GM18505 (cell line): Measurements from ENCODE around the gene CAMK2G.
"Not testable (repeated sequence)": the region's sequence is repeated elsewhere in the genome, so short reads cannot be mapped to it uniquely, and the experiment has no call there.

Experiments used
- ATAC-seq: cut with Tn5 transposase; IDR thresholded peaks from one replicate; pipeline ENCODE4 v1.9.1; 2021; ENCODE audit not compliant: unreplicated experiment
- POLR2A ChIP-seq: IDR thresholded peaks from 4 replicates; pipeline ENCODE4 v1.6.1; 2011; ENCODE audit warnings: borderline replicate concordance; ENCODE audit not compliant: insufficient read depth, insufficient read length; ENCODE audit errors: extremely low read depth

CAMK2G gene

DNA sequence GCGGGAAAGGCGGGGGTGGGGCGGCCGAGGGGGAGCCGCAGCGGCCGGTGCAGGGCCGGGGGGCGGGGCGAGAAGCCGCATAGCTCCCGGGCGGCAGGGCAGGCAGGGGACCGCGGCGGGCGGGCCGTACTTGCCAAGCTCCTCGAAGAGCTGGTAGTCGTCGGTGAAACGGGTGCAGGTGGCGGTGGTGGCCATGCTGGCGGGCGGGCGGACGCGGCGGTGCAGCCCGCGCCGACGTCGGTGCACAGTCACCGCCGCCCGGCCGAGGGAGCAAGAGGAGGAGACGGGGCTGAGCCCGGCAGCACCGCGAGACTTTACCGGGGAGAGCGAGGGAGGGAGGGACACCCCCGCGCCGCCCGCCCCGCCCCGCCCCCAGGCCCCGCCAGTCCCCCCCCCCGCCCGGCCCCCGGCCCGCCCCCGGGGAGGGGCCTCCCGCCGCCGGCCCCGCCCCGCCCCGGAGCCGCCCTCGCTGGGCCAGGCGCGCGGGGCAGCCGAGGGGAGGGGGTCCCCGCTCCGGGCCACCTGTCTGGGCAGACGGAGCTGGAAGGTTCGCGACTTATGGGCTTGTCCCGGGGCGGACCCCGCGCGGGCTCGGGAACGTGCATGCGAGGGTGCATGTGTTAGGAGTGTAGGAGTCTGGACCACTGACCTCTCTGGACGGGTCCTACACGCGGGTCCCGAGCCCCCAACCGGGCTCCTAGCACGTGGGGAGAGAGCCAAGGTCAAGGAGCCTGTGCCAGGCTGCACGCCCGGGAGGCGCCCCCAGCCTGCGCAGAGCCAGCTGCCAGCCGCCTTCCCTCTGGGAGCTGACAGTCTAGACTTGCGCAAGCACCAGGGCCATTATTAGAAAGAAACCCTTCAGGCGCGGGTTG, at the start of gene CAMK2G:
Gene CAMK2G (minus strand): TSS at position 289 of the 872 bp plus-strand sequence. CDS start 94 bp downstream, at position 195.
- peak; percentile 52 for TF ChIP-seq POLR2A
- ATAC-seq: peak; percentile 75

DNA sequence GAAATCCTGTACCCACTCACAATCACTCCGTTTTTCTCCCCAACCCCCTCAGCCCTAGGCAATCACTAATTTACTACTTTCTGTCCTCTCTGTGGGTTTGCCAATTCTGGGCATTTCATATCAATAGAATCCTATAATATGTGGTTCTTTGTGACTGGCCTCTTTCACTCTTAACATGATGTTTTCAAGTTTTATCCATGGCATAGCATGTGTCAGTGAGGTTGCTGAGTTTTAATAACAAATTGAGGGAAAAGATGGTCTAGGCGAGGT, 48.4 kb upstream of the CAMK2G start:
- no peak for TF ChIP-seq POLR2A
- no peak for ATAC-seq

DNA sequence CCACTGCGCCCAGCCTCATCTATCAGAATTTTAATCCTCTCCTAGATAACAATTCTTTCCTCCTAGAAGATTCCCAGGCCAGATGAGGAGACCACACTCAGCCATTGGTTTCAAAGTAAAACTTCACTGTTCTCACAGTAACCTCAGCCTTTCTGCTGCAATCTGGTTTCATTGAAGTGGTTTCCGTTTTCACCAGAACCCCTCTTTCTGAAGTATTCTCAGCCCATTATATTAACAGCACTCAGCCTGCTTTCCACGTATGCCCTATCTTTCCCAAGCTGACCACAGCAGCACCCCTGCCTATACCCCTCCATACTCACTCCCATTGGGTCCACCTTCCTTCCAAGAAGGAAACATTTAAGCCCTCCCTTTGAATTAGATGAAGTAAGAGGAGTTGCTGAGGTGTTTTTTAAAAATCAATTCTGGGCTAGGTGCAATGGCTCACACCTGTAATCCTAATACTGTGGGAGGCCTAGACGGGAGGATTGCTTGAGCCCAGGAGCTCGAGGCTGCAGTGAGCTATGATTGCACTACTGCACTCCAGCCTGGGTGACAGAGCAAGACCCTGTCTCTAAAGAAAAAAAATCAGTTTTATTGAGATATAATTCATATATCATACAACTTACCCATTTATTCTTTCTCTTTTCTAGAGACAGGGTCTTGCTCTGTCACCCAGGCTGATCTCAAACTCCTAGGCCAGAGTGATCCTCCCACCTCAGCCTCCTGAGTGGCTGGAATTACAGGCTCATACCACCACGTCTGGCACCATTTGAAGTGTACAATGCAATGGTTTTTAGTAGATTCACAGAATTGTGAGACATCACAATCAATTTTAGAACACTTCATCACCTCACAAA, 47.9 kb upstream of the CAMK2G start:
- no peak for TF ChIP-seq POLR2A
- no peak for ATAC-seq

DNA sequence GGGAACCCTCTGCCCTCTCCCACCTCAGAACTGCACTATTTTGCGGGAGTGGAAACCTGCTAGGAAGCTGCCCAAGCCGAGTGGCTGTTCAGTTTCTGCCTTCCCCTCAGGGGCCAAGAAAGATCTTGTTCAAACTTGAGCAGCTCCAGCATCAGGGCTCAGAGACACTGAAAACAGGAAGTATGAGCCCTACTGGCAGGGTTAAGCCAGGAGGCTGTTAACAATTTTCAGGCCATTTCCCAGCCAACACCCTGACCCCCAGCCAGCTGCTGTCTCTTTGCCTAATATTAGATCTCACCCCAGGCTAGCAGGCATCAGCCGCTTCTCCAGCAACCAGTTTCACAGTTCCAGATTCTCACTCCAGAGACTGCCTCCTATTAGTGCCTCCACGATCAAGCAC, 45.7 kb upstream of the CAMK2G start:
- ATAC-seq: no peak
- no peak for TF ChIP-seq POLR2A

DNA sequence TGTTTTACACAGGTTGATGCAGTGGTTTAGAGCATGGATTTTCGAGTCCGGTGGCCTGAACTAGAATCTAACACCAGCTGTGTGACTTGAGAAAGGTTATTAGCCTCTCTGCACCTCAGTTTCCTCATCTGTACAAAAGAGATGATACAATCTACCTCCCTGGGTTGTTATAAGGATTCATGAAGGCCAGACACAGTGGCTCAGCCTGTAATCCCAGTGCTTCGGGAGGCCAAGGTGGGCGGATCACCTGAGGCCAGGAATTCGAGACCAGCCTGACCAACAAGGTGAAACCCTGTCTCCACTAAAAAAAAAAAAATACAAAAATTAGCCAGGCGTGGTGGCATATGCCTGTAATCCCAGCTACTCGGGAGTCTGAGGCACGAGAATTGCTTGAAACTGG, 45.1 kb upstream of the CAMK2G start:
- ATAC-seq: not testable (repeated sequence)

DNA sequence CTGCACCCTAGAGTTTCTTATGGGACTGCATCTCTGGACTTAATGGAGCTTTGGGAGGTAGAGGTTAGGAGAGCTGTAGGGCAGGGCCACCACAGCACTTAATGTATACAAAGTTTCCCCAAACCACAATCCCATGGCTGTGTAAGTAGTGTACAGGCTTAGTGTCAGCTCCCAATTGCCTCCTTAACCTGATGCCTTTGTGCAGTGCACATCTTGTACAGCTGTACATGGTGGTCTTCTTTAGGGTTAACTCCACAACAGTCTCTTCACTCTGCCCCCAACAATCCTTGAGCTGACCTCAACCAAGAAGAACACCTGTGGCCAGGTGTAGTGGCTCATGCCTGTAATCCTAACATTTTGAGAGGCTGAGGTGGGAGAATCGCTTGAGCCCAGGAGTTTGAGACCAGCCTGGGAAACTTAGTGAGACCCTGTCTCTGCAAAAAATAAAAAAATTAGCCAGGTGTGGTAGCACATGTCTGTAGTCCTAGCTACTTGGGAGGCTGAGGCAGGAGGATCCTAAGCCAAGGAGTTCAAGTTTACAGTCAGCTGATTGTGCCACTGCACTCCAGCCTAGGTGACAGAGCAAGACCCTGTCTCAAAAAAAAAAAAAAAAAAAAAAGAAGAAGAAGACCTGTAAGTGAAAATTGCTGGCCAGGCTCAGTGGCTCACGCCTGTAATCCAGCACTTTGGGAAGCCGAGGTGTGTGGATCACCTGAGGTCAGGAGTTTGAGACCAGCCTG, 43.4 kb upstream of the CAMK2G start:
- no peak for TF ChIP-seq POLR2A
- no peak for ATAC-seq

DNA sequence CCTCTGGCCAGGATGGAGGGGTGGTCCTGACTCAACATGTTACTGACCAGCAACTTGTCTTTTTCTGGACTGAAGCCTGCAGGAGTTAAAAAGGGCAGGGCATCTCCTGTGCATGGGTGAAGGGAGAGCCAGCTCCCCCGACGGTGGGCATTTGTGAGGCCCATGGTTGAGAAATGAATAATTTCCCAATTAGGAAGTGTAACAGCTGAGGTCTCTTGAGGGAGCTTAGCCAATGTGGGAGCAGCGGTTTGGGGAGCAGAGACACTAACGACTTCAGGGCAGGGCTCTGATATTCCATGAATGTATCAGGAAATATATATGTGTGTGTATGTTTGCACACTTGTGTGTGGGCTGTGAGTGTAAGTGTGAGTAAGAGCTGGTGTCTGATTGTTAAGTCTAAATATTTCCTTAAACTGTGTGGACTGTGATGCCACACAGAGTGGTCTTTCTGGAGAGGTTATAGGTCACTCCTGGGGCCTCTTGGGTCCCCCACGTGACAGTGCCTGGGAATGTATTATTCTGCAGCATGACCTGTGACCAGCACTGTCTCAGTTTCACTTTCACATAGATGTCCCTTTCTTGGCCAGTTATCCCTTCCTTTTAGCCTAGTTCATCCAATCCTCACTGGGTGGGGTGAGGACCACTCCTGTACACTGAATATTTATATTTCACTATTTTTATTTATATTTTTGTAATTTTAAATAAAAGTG, 42.6 kb upstream of the CAMK2G start:
- no peak for TF ChIP-seq POLR2A
- no peak for ATAC-seq

DNA sequence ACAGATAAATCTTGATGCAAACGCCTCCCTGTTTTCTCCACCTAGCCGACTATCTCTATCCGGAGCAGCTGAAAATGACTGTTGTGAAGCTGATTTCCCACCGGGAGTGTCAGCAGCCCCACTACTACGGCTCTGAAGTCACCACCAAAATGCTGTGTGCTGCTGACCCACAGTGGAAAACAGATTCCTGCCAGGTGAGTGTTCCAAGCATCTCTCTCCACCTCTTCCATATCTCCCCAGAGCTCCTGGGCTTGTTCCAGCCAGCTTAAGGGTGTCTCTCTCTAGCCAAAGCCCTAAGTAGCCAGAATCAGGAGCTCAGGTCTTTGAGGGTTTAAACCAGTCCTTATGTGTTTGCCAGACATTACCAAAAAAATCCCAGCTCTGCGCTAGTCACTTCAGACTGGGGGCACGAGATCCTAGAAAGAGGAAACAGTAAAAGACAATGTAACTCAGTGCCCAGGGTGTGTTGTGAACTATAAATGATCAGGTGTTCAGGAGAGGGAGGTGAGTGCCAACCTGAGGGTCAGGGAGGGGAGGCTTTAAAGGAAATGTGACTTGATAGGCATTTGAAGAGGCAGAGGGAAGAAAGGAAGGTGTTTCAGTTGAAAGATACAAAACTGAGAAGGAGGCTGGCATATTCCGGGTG, 41.0 kb upstream of the CAMK2G start:
- TF ChIP-seq POLR2A: no peak
- no peak for ATAC-seq

DNA sequence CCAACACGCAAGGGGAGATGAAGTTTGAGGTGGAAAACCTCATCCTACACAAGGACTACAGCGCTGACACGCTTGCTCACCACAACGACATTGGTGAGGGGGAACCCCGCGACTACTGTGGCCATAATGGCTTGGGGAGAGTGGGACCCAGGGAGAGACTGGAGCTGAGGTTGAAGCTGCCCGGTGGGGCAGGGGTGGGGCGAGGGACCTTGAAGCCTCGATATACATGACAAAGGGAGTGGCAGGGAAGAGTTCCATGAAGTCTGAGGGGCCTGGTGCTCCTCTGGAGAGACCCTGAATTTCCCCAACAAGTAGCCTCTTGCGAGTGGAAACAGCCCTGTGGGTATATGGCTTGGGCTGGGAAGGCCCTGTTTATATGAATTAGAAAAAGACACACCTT, 39.7 kb upstream of the CAMK2G start:
- TF ChIP-seq POLR2A: no peak
- no peak for ATAC-seq

DNA sequence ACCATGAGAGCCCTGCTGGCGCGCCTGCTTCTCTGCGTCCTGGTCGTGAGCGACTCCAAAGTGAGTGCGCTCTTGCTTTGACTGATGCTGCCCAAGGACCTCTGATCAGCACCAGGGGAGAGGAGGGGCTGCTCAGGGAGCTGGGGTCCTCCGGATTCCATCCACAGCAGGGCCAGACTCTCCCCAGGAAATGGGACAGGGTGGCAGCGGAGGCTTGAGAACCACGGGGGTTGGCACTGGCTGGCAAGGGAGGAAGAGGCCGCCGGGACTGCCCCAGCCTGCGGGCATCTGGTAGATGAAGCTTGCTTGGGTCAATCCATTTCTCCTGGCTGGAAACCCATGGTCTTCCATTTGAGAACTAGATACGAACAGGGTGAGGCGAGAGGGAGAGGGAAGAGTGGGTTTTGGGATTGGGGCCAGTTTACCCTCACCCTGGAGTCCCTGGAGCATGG, 37.2 kb upstream of the CAMK2G start:
- no peak for TF ChIP-seq POLR2A
- no peak for ATAC-seq

DNA sequence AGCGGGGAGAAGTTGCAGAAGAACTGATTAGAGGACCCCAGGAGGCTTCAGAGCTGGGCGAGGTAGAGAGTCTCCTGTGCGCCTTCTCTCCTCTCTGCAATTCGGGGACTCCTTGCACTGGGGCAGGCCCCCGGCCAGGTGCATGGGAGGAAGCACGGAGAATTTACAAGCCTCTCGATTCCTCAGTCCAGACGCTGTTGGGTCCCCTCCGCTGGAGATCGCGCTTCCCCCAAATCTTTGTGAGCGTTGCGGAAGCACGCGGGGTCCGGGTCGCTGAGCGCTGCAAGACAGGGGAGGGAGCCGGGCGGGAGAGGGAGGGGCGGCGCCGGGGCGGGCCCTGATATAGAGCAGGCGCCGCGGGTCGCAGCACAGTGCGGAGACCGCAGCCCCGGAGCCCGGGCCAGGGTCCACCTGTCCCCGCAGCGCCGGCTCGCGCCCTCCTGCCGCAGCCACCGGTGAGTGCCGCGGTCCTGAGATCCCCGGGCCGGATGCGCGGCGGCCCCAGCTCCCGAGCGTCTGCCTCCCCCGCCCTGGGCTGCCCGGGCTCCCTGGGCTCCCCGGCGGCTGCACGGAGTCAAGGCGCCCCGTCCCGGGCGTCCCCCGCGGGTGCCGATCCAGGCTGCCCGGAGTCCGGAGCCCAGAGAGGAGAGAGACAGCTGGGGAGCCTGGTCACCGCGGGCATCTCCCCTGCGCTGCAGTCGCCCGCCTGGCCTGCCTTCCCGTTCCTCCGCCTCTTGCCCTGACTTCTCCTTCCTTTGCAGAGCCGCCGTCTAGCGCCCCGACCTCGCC, 36.6 kb upstream of the CAMK2G start, which contains the start of gene PLAU:
Gene PLAU (plus strand): TSS at position 369 of the 789 bp plus-strand sequence. CDS start 424 bp downstream, outside the sequence.
- peak; percentile 40 for ATAC-seq
- no peak for TF ChIP-seq POLR2A

DNA sequence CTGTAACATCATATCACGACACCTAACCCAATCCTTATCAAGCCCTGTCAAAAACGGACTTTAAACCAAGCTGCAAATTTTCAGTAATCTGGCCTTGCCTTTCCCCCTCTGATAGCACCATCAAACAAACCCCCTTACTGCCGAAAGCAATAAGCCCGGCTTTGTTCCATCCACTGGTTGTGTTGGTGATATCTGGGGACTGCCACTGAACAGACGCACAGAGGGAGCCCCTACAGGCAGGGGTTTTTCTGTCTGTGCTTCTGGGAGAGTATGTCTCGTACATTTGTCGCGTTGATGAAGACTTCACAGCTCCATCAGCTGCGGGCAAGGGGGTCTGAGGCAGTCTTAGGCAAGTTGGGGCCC, 36.0 kb upstream of the CAMK2G start:
- TF ChIP-seq POLR2A: no peak
- ATAC-seq: no peak

DNA sequence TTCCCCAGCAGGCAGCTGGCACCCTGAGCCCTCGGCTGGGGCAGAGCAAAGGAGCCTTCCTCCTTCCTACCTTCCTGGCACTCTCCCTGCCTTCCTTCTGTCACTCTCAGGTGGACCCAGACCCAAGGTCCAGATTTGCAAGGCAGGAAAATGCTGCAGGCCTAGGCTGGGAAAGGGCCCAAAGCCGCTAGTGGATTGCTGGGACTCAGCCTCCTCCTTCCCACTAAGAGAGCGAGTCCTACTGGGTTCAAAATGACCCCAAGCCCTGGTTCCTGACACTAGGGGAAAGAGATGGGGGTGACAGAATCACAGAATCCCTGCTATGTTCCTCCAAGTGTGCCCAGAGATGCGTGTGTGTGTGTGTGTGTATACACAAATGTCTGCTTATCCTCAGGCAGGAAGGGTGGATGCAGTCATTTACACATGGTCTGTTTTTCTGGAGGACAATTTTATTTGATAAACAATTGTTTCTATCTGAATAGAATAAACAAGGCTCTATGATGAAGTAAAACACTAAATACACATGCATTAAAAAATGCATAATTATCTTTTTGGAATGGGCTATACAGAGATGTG, 35.3 kb upstream of the CAMK2G start:
- ATAC-seq: peak; percentile 16
- no peak for TF ChIP-seq POLR2A
